HepG2 (cell line): ENCODE data around the gene DCAF8. TPM values are rescaled to one million over a fixed set of nuclear protein-coding genes. Genes with fewer than 3 reads are reported as not detected.

Source experiments
- ADNP ChIP-seq: sonication (generic); formaldehyde crosslinking; IDR thresholded peaks from 2 replicates; pipeline ENCODE4 v1.4.0; 2020; ENCODE audit warnings: missing genetic modification reagents
- DMTF1 ChIP-seq: sonication (generic); formaldehyde crosslinking; IDR thresholded peaks from 2 replicates; pipeline ENCODE4 v1.4.0; 2020; ENCODE audit warnings: mild to moderate bottlenecking, missing genetic modification reagents
- EP300 ChIP-seq, 3 experiments: sonication (generic) in 1 of 3; formaldehyde crosslinking in 1 of 3; IDR thresholded peaks; 2 replicates each; pipeline versions ENCODE4 v1.5.1 to v1.6.1; 2011 to 2020; ENCODE audit warnings: low read depth in 2 of 3, low read length in 2 of 3, borderline replicate concordance in 1 of 3, improper control_type of control experiment in 1 of 3, mild to moderate bottlenecking in 1 of 3, missing genetic modification reagents in 1 of 3, moderate library complexity in 1 of 3
- EZH2 ChIP-seq: conservative IDR thresholded peaks from 2 replicates; pipeline ENCODE4 v1.6.1; 2012; ENCODE audit warnings: mild to moderate bottlenecking, low read depth, low read length, moderate library complexity
- GATAD2A ChIP-seq: IDR thresholded peaks from 2 replicates; pipeline ENCODE4 v1.6.1; 2016
- MED13 ChIP-seq: sonication (generic); formaldehyde crosslinking; IDR thresholded peaks from 2 replicates; pipeline ENCODE4 v1.5.0; 2020; ENCODE audit warnings: missing genetic modification reagents
- PHF21A ChIP-seq: sonication (generic); formaldehyde crosslinking; IDR thresholded peaks from 2 replicates; pipeline ENCODE4 v1.5.0; 2020; ENCODE audit warnings: mild to moderate bottlenecking, missing genetic modification reagents
- REST ChIP-seq, 2 experiments: IDR thresholded peaks; 2 replicates each; pipeline ENCODE4 v1.6.1; 2011 to 2012; ENCODE audit warnings: low read length in 2 of 2, borderline replicate concordance in 1 of 2, low read depth in 1 of 2, mild to moderate bottlenecking in 1 of 2, moderate library complexity in 1 of 2
- RORA ChIP-seq: sonication (generic); formaldehyde crosslinking; IDR thresholded peaks from 2 replicates; pipeline ENCODE4 v1.5.0; 2020; ENCODE audit warnings: mild to moderate bottlenecking, missing genetic modification reagents, moderate library complexity
- SAP130 ChIP-seq: IDR thresholded peaks from 2 replicates; pipeline ENCODE4 v1.6.1; 2016; ENCODE audit warnings: low read depth
- SOX5 ChIP-seq: IDR thresholded peaks from 2 replicates; pipeline ENCODE4 v1.6.1; 2016; ENCODE audit warnings: borderline replicate concordance
- SPEN ChIP-seq: sonication (generic); formaldehyde crosslinking; IDR thresholded peaks from 2 replicates; pipeline ENCODE4 v1.5.1; 2020; ENCODE audit warnings: low read depth, mild to moderate bottlenecking, missing genetic modification reagents
- THAP9 ChIP-seq: sonication (generic); formaldehyde crosslinking; IDR thresholded peaks from 2 replicates; pipeline ENCODE4; 2020; ENCODE audit warnings: missing genetic modification reagents, mild to moderate bottlenecking, borderline replicate concordance
- ZNF460 ChIP-seq: sonication (generic); formaldehyde crosslinking; IDR thresholded peaks from 2 replicates; pipeline ENCODE4 v1.5.1; 2020; ENCODE audit warnings: missing genetic modification reagents, mild to moderate bottlenecking, borderline replicate concordance
- polyA plus RNA-seq, 8 experiments: library from polyadenylated mRNA; depleted of rRNA in 3 of 8; stranded (reverse) in 7 of 8; unstranded in 1 of 8; fragments of >200 nt; fragmentation: Illumina TruSeq in 4 of 8; extraction: Trizol in 4 of 8; gene quantifications; 2 replicates each; pipeline versions ENCODE4 v1.2.1 to v1.2.3, GENCODE V29; 2011 to 2016; ENCODE audit warnings: low read depth in 4 of 8, missing spikeins in 1 of 8, mixed read lengths in 1 of 8; ENCODE audit not compliant: insufficient read depth in 1 of 8
- total RNA-seq, 5 experiments: library from RNA; depleted of rRNA; stranded (reverse); fragments of >200 nt; fragmentation: Illumina TruSeq; extraction: Trizol; gene quantifications; 2 replicates each; pipeline ENCODE4 v1.2.3, GENCODE V29; 2016; ENCODE audit warnings: low read depth in 1 of 5
- TF ChIP-seq, protein P1 (sequence below): sonication (generic); formaldehyde crosslinking; IDR thresholded peaks from 2 replicates; pipeline ENCODE4 v1.4.0; 2020; ENCODE audit warnings: missing genetic modification reagents, borderline replicate concordance

DCAF8 gene
- total and polyA plus RNA-seq, 2 of the 13 experiments (the other 11 are each of a cell fraction or from before 2014, with no cell fraction given): 73.4 to 79.8 TPM

- TF ChIP-seq, protein P1, sequence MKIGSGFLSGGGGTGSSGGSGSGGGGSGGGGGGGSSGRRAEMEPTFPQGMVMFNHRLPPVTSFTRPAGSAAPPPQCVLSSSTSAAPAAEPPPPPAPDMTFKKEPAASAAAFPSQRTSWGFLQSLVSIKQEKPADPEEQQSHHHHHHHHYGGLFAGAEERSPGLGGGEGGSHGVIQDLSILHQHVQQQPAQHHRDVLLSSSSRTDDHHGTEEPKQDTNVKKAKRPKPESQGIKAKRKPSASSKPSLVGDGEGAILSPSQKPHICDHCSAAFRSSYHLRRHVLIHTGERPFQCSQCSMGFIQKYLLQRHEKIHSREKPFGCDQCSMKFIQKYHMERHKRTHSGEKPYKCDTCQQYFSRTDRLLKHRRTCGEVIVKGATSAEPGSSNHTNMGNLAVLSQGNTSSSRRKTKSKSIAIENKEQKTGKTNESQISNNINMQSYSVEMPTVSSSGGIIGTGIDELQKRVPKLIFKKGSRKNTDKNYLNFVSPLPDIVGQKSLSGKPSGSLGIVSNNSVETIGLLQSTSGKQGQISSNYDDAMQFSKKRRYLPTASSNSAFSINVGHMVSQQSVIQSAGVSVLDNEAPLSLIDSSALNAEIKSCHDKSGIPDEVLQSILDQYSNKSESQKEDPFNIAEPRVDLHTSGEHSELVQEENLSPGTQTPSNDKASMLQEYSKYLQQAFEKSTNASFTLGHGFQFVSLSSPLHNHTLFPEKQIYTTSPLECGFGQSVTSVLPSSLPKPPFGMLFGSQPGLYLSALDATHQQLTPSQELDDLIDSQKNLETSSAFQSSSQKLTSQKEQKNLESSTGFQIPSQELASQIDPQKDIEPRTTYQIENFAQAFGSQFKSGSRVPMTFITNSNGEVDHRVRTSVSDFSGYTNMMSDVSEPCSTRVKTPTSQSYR (CRISPR knock-in tag): peak; percentile 87; the same call in 1 of the 2 replicates
- TF ChIP-seq GATAD2A: peak; percentile 33; the same call in 1 of the 2 replicates
- 0 out of 4 replicates have a peak, but pooled peaks of 1 of the 2 experiments have one; percentile 7 for TF ChIP-seq EP300 (IDR thresholded peaks at IDR 0.05; ENCODE audit: low read depth in 2 of 2, low read length in 2 of 2)
- no peak for TF ChIP-seq EP300 (CRISPR knock-in tag; IDR thresholded peaks at IDR 0.05; ENCODE audit: borderline replicate concordance)
- TF ChIP-seq SOX5 (CRISPR knock-in tag): 0 out of 2 replicates have a peak, but pooled peaks have one; percentile 42
- TF ChIP-seq REST (IDR thresholded peaks at IDR 0.05; ENCODE audit: borderline replicate concordance in 1 of 2, low read depth in 1 of 2, low read length in 2 of 2): peak in 1 of 2 experiments; percentile 57; a peak in 1 of 4 replicates
- TF ChIP-seq SPEN: peak; percentile 79
- TF ChIP-seq THAP9 (CRISPR knock-in tag): peak; percentile 97
- TF ChIP-seq RORA (CRISPR knock-in tag): no peak
- TF ChIP-seq DMTF1: 0 out of 2 replicates have a peak, but pooled peaks have one; percentile 42
- TF ChIP-seq ADNP (CRISPR knock-in tag): no peak
- TF ChIP-seq EZH2: no peak
- TF ChIP-seq PHF21A: no peak
- no peak for TF ChIP-seq ZNF460 (CRISPR knock-in tag)
- peak; percentile 78 for TF ChIP-seq SAP130 (CRISPR knock-in tag)
- TF ChIP-seq MED13 (CRISPR knock-in tag): no peak
These were observed at the start of gene DCAF8 (continued) for GRCh38 chr1:160261893-160262794.
